Measurements from ENCODE around the gene HCN2.

The HCN2 gene

GRCh38 chr19:589693-590395 lies at the start of gene HCN2:
HCN2 (plus strand) TSS chr19:589881; CDS start chr19:589946, 65 bp downstream.
- DNase-seq, result no peak

- DNase-seq, result no peak
These were observed 48.6 kb upstream of the HCN2 start for GRCh38 chr19:540867-541637.

GRCh38 chr19:541699-542098 lies 48.0 kb upstream of the HCN2 start:
- DNase-seq, result no peak

- DNase-seq, result no peak
These were observed 47.4 kb upstream of the HCN2 start for GRCh38 chr19:542173-542866.

DNA sequence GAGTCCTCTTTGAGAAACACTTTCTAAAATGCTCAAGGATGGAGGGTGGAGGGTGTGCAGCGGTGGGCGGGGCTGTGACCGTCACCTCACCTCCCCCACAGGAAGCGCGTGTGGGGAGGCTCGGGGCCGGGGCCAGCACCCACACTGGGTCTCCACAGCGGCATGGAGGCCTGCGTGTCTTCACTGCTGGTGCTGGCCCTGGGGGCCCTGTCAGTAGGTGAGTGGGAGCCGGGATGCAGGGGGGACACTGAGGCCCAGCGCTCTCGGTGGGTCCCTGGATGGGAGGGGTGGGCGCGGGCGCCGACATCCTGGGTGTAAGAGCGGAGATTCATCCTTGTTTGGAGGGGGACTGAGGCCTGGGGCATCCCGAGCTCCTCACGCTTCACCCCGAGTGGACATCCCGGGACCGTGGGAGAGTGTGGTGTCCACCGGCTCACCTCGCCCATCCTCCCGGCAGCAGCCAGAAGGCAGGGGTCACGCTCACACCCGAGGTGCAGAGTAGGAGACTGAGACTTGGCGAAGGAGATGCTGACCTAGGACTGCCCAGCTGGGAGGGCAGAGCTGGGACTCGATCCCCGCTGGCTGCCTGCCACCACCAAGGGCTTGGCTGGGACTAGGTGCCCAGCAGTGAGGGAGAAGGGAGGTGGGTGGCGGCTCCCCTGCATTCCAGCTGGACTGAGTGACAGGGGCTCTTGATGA lies 45.6 kb upstream of the HCN2 start, which contains the start of gene GZMM:
Gene GZMM (plus strand): TSS at position 144 of the 699 bp plus-strand sequence. CDS start 19 bp downstream, at position 163.
- peak; percentile 84 to 90 for DNase-seq

DNA sequence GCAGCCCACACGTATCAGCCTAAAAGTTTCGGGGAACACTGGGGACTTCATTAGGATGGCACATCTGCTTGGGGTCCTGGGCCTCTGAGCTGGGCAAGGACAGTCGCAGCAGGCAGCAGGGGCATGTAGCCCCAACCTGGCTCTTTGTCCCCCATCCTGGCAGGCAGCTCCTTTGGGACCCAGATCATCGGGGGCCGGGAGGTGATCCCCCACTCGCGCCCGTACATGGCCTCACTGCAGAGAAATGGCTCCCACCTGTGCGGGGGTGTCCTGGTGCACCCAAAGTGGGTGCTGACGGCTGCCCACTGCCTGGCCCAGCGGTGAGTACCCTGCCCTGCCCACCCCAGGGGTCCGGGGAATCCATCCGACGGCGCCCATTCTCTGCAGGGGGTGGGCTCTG lies 42.6 kb upstream of the HCN2 start:
- no peak for DNase-seq

DNA sequence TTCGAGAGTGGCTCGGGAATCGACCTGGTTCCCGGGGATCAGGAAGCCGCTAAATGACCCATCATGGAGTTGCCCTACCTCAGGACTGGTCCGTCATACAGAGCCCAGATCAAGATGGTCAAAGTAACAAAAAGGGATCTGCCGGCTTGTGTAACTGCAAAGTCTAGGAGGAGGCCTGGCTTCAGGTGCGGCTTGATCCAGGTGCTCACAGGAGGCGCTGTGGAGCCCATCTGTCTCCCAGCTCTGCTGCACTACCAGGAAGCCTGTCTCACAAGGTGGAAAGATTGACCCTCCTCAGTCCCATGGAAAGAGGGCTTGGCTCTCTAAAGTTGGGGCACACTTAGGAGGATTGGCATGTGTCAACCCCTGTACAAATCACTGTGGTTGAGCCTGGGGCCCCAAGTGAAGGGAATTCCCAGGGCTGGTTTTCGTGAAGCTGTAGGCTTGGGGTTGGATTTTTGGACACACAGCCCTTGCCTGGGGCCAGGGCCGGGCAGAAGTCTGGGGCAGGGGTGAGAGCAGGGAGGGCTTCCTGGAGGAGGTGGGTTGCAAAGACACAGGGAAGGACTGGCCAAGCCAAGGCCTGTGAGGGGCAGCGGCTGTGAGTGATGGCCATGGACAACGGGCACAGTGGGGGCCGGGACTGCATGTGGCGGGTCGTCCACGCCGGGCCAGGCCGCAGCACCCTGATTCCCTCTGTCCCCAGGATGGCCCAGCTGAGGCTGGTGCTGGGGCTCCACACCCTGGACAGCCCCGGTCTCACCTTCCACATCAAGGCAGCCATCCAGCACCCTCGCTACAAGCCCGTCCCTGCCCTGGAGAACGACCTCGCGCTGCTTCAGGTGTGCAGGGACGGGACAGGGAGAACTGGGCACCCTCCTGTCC lies 41.6 kb upstream of the HCN2 start:
- no peak for DNase-seq

DNA sequence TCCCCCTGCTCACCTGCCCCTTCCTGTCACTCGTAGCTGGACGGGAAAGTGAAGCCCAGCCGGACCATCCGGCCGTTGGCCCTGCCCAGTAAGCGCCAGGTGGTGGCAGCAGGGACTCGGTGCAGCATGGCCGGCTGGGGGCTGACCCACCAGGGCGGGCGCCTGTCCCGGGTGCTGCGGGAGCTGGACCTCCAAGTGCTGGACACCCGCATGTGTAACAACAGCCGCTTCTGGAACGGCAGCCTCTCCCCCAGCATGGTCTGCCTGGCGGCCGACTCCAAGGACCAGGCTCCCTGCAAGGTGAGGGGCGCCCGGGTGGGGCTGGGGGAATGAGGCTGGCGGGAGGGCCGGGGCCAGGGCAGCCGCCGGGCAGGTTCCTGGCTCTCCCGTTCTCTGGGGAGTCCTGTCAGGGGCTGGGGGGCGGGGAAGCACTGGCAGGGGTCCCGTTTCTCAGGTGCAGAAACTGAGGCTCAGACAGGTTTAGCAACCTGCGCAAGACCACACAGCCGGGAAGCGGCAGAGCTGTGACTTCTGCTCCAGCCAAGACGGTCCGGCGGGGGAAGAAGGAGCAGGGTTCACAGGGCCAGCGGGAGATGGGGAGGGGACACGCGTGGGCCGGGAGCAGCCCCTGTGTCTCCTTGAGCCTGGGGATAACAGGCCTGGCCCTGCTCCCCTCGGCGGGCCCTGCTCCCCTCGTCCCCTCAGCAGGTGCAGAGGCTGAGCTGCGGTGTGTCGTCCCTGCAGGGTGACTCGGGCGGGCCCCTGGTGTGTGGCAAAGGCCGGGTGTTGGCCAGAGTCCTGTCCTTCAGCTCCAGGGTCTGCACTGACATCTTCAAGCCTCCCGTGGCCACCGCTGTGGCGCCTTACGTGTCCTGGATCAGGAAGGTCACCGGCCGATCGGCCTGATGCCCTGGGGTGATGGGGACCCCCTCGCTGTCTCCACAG lies 40.5 kb upstream of the HCN2 start:
- DNase-seq, result no peak

DNA sequence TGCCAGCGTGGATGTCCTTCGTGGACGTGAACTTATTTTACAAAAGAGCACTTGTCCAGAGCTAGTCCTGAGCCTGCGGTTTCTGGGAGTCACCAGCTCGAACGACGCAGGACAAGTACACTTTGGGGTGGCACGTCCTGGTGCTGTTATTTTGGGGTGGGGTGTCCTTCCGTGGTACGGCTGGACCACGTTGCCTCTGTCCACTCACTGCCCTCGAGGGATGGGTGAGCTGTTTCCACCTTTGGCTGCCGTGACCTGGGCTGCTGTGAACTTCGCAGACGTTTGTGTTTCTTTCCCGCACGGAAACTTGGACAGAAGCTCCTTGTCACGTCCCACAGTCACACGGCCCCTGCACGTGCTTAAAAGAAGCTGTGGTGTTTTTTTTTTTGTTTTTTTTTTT lies 34.9 kb upstream of the HCN2 start:
- no peak for DNase-seq

DNA sequence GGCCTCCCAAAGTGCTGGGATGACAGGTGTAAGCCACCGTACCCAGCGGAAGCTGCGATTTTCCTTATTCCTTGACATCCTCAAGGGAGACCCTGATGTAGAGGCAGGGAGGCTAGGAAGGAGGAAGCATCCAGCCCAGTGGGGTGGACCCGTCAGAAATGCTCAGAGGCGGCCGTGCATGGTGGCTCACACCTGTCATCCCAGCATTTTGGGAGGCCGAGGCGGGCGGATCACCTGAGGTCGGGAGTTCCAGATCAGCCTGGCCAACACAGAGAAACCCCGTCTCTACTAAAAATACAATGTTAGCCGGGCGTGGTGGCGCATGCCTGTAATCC lies 34.2 kb upstream of the HCN2 start:
- DNase-seq, result no peak

GRCh38 chr19:556611-557382 lies 32.9 kb upstream of the HCN2 start:
- no peak for DNase-seq

GRCh38 chr19:558770-559439 lies 30.8 kb upstream of the HCN2 start:
- DNase-seq, result no peak

DNA sequence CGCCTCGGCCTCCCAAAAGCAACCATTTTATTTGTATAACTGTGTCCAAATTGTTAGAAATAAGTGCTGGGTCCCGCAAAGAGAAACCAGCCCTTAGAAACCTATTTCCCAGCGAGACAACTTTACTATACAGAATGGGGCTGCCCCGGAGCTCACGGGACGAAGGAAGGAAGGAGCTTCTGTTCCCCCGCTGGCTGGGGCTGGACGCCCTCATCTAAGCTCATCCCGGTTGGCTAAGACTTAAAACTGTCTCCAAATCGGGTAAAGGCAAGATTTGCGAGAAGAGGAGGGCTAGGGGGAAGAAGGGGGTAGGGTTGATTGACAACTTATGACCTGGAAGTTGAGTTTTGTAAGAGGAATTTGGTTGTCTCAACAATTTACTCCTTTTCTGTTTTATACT lies 29.6 kb upstream of the HCN2 start:
- DNase-seq, result no peak

- peak in 1 of 2 donors; percentile 47 for DNase-seq
These were observed 23.3 kb upstream of the HCN2 start for GRCh38 chr19:566403-566802.

GRCh38 chr19:566844-567243 lies 22.8 kb upstream of the HCN2 start:
- DNase-seq, result no peak

DNA sequence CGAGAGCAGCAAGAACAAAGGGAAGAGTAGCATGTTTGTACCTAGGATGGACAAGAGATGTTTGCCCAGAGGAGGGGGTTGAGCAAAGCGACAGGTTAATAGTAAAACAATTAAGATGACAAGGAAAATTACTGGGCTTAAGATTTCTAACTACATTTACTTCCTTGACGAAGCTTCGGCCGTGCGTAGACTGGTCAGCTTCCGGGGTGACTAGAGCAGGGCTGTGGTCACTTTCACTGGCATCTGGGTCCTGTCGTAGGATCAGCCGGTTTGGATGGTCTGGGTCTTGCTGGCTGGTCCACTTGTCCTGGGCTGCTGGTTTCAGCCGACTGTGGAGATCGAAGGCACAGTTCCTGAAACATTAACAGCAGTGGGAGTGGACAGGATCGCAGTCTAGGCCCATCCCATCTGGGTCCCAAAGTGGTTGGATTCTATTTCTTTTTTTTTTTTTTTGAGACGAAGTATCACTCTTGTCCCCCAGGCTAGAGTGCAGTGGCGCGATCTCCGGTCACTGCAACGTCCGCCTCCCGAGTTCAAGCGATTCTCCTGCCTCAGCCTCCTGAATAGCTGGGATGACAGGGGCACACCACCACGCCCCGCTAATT lies 22.3 kb upstream of the HCN2 start:
- DNase-seq, result no peak

DNA sequence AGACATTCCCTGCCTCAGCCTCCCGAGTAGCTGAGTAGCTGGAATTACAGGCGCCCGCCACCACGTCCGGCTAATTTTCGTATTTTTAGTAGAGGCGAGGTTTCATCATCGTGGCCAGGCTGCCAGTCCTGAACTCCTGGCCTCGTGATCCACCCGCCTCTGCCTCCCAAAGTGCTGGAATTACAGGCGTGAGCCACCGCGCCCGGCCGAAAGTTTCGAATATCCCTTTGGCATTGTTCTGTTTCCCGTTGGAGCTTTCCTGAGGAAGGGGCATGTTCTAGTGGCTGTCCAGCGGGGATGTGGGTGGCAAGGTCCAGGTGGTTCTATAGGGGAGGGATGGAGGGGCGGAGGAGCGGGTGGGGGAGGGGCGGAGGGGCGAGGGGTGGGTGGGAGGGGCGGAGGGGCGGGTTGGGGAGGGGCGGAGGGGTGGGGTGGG lies 19.4 kb upstream of the HCN2 start:
- DNase-seq, result no peak

- DNase-seq, result peak; percentile 53 to 66
These were observed 18.6 kb upstream of the HCN2 start for GRCh38 chr19:570937-571565.

DNA sequence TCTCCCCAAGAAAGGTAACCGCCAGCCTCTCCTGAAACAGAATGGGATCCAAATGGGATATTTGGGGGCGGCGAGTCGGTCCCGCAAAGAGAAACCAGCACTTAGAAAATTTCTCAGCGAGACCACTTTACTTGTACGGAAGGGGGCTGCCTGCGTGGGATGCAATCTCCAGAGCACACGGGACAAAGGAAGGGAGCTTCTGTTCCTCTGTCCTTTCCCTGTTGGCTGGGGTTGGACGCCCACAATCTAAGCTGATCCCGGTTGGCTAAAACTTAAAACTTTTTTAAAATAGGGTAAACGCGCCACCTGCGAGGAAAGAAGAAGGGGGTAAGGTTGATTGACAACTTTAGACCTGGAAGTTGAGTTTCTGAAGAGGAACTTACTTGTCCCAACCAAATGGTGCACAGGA lies 18.1 kb upstream of the HCN2 start:
- peak in 1 of 2 donors; percentile 40 for DNase-seq

All from CD4-positive, alpha-beta T cell treated with Interferon alpha-2 for 1 hour (primary cell).